Activated T-helper 9 cell treated with anti-CD3 and anti-CD28 coated beads, Interleukin-2, amount 50 U/mL, for 16 hours (primary cell): ENCODE measurements around the gene SPRED1.

Experiments
- DNase-seq: peaks from one replicate; pipeline ENCODE4 v3.0.0-alpha.2; 2020; ENCODE audit warnings: low read depth

SPRED1 gene

GRCh38 chr15:38362355-38362754 lies 109.7 kb downstream of the SPRED1 start:
- no peak for DNase-seq

DNA sequence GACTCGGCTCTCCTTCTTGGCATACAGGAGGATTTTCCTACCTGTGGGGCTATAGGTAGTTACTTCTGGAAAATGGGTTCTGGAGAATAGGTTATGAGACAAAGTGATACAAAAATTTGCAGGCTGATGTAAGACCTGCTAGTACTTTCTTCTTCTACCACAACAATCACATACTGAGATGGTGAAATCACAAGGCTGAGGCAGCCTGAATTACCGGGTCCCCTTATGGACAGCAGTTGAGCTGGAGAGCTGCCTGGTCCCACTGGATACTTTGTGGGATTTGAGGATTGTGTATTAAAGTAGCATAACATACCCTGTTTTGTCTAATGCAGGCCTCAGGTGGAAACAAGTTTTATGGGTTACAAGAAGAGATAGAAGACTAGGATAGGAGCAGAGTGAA lies 114.8 kb downstream of the SPRED1 start:
- no peak for DNase-seq

GRCh38 chr15:38369936-38370478 lies 117.4 kb downstream of the SPRED1 start:
- DNase-seq = no peak

- DNase-seq = no peak
These were observed 120.4 kb downstream of the SPRED1 start for GRCh38 chr15:38373016-38373415.

DNA sequence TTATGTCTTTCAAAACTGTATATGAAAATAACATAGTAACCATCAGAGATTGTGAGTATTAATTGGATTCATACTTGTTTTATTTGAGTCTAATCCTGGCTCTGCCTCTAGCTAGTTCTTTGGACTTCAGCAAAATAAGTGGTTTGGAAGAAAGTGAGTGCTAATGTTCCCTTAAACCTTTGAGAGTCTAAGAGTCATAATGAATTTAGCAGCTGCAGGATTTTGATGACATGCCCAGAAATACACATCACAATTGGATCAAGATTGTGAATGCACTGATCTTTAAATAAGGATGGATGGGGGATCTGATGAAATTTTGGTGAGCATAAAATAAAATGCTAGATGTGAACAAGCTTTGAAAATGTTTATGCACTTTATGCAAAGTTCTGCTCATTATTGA lies 121.4 kb downstream of the SPRED1 start:
- no peak for DNase-seq

DNA sequence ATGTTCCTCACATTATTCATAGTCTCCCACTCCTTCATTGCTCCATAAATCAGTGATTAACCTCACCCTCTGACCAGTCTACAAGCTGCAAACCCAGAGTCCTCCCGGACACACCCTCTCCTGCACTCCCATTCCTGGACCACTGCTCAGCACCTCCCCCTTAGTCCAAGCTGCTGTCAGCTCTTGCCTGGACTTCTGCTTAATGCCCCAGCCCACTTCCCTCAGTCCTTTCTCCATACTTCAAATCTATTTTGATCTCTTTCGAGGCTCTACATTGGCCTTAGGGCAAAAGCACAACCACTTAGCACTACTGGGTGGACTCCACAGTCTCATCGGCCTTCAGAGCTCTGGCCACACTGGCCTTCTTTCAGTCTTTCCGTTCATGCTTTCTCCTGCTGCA lies 121.9 kb downstream of the SPRED1 start:
- no peak for DNase-seq

- DNase-seq = no peak
These were observed 123.4 kb downstream of the SPRED1 start for GRCh38 chr15:38376081-38376480.

GRCh38 chr15:38377636-38378035 lies 125.0 kb downstream of the SPRED1 start:
- no peak for DNase-seq

GRCh38 chr15:38378161-38378560 lies 125.5 kb downstream of the SPRED1 start:
- no peak for DNase-seq

DNA sequence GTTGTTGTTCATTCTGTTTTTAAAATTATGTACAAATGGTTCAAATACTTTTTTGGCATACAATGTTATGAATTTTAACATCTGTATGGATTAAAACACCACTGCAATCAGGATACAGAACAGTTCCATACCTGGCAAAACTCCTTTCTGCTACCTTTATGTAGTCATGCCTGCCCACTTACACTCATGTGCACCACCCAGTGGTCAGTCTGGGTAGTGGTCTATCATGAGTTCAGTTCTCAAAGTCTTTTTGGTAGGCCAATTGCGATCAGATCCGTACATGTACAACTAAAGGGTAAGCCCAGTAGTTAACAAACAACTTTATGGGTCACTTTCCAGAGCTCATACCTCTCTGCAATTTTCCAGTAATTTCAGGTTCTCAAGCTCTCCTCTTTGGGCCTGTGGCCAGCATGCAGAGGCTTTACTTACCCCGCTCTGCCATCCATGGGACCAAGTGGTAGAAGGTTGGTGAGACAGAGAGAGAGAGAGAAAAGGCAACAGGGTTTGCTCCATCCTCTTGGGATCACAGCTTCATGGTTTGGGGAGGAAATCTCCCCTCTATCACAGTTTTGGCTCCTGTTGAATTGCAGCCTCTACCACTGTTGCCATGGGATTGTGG lies 137.4 kb downstream of the SPRED1 start:
- peak; percentile 31 for DNase-seq

DNA sequence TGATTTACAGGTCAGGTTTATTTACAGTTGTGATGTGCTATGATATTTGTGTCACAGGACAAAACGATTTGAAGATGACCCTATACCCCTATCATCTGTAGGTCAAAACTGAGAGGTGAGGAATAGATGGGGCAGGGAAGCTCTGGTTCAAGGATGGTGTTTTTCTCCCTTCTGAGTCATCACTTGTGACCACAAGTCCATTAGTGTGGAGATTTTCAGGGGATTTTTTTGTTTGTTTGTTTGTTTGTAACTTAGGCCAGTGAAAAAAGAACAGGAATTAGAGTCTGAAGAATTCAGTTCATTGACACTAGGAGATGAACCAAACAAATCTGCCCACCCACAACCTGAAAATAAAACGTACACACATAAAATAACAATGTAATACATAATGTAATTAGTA lies 138.6 kb downstream of the SPRED1 start:
- no peak for DNase-seq

- DNase-seq = no peak
These were observed 145.5 kb downstream of the SPRED1 start for GRCh38 chr15:38398134-38398533.

DNA sequence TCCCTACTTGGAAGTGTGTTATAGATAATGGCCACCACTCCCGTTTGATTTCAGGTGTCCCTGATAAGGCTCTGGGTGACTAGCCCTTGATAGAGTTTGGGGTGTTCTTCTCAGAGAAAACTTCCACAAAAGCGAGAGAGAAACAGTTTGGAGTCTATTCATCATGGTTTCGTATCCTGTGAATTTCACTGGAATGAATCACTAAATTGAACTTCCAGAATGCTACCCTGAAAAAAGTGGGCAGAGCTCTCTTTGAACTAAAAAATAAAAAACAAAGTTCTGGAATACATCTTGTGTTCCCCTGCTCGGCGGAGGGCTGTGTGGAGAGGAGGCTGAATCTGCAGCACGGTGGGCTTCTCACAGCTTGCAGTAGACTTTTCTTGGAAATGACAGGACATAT lies 148.5 kb downstream of the SPRED1 start:
- no peak for DNase-seq

- DNase-seq = no peak
These were observed 149.1 kb downstream of the SPRED1 start for GRCh38 chr15:38401701-38402100.

- no peak for DNase-seq
These were observed 153.8 kb downstream of the SPRED1 start for GRCh38 chr15:38406436-38406835.
